Middle frontal gyrus (tissue), 1 donor: Measurements from ENCODE around the gene ADAM10.
"Not testable (repeated sequence)": the region's sequence is repeated elsewhere in the genome, so short reads cannot be mapped to it uniquely, and the experiment has no call there.

Experiments used
- DNase-seq: peaks from one replicate; pipeline ENCODE4 v3.0.0-alpha.2; 2015; ENCODE audit warnings: low spot score; ENCODE audit errors: extremely low spot score

ADAM10 gene

GRCh38 chr15:58749532-58750337 is at the start of gene ADAM10:
TSS of gene ADAM10 (minus strand) at chr15:58749707. CDS start at chr15:58749534, 173 bp downstream.
- peak; percentile 96 for DNase-seq

DNA sequence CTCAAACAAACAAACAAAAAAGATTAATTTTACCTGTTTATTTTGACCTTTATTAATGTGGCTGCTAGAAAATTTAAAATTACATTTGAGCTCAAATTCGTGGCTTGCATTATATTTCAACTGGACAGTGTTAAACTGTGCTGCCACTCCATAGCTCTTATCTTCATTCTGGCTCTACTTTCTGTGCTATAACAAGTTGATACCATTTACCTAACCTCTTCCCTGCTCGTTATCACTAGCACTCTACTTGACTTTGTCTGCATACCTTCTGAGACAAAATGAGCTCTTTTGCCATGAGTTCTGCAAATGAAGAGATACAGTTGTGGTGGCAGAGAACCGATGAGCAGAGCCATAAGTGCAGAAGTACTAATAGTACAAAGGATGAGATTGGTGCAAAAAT is 48.0 kb upstream of the ADAM10 start:
- no peak for DNase-seq

DNA sequence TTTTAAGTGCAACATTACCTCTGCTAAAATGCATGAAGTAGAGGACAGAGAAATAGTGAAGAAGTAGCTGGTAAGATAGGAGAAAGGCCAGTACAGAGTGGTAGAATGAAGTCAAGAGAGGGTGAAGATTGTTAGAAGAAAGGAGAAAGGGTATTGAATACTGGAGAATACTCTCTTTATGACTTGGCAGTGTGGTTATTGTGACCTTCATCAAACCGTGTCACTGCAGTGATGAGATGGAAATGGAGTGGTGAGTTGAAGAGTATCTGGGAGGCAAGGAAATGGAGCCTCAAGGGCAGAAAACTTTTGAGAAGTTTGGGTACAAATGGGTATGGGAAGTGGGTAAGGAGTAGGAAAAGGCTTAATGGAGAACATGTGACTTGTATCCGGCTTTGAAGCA is 46.3 kb upstream of the ADAM10 start:
- DNase-seq: no peak

DNA sequence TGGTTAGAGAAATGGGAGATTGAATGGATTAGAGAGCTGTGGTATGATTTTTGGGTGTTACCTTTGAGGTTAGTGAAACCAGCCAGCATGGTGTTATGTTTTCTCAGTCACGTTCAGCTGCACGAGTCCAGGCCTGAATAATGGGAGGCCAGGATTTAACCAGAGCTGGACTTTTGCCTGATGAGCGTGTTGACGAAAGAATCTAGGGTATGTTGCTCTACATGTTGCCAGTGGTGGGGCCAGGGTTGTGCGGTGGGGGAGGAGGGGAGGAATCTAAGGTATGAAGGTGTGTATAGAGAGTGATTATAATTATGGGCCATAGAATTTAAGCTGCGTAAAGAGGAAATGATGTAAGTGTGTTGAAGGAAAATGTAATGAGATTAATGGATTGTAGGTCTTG is 44.4 kb upstream of the ADAM10 start:
- DNase-seq: no peak

- no peak for DNase-seq
Observed at GRCh38 chr15:58788056-58788710, 38.7 kb upstream of the ADAM10 start.

DNA sequence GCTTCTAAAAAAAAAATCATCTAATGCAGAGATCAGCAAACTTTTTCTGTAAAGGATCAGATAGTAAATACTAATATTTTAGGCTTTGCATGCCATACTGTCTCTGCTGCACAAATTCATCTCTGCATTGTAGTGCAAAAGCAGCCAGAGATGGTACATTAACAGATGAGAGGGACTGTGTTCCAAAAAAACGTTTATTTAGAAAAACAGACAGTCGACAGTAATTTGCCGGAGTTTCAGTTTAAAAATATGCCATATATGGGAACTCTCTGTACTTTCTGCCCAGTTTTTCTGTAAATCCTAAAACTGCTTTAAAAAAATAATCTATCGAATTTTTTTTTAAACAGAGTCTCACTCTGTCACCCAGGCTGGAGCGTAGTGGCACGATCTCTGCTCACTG is 35.8 kb upstream of the ADAM10 start:
- DNase-seq: no peak

DNA sequence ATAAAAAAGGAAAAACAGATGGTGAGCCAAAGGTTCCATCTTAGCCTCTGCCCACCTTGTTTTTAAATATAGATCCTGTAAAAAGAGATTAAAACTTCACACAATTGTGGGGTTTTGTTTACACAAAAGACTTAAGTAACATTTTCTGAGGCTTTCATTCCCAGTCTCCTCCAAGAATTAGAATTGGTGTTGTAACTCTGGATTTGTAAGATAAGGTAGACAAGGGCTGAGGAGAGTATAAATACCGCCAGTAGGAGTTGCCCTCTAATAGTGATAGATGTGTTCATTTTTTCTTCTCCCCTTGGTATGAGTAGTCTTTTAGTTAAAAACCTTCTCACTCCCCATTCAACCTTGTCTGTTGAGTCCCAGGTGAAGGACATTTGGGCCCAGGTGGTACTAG is 30.0 kb upstream of the ADAM10 start:
- DNase-seq: no peak

GRCh38 chr15:58777107-58777506 is 27.6 kb upstream of the ADAM10 start:
- no peak for DNase-seq

DNA sequence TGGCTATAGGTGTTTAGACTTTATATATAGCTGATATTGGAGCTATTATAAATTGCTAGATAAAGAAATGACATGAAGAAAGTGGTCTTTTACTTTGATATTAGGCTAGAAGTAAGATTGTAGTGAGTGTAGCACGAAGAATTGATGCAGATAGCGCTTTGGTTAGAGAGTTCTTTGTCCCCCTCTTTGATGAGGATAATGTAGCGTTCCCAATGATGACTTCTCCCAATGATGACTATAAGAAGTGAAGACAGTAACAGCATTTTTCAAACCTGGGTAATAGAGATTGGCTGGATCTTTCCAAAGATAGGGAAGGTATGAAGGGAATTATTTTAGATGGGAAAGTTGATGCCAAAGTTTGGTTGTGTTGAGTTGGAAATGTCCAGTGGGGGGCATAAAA is 25.9 kb upstream of the ADAM10 start:
- DNase-seq: no peak

GRCh38 chr15:58773024-58773423 is 23.5 kb upstream of the ADAM10 start:
- no peak for DNase-seq

GRCh38 chr15:58771621-58772250 is 22.2 kb upstream of the ADAM10 start:
- DNase-seq: no peak

DNA sequence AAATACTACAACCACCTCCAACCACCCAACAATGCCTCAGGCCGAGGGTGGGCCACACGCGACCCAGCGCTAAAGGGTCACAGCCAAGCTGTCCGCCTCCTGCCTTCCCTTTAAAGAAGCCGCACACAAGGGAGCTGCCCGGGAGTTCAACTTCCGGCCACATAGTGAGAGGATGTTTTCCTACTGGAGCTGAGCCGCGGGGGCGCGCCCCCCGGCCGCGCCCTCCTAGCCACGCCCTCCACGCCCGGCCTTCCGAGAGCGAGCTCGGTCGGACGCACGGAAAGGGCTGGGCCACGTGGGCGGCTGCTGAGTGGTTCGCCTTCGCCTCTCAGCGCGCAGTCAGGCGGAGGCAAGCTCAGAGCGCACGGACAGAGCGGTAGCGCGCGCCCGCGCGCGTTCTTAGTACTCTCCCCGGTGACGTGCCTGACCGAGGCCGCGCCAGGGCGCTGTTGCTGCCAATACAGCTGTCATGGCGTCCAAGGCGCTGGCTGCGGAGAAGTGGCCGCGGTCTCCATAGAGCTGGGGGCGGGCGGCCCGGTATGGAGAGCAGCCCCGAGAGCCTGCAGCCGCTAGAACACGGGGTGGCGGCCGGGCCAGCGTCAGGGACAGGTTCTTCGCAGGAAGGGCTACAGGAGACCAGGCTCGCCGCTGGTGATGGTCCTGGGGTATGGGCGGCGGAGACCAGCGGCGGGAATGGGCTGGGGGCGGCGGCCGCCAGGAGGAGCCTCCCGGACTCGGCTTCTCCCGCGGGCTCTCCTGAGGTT is 21.5 kb upstream of the ADAM10 start, which contains the start of gene MINDY2:
TSS of gene MINDY2 (plus strand) at position 446 of the 764 bp plus-strand sequence. CDS start at position 540, 94 bp downstream.
- peak; percentile 99 for DNase-seq

- DNase-seq: no peak
Observed at GRCh38 chr15:58770519-58770856, 21.0 kb upstream of the ADAM10 start.

GRCh38 chr15:58768601-58769004 is 19.1 kb upstream of the ADAM10 start:
- not testable (repeated sequence) for DNase-seq

DNA sequence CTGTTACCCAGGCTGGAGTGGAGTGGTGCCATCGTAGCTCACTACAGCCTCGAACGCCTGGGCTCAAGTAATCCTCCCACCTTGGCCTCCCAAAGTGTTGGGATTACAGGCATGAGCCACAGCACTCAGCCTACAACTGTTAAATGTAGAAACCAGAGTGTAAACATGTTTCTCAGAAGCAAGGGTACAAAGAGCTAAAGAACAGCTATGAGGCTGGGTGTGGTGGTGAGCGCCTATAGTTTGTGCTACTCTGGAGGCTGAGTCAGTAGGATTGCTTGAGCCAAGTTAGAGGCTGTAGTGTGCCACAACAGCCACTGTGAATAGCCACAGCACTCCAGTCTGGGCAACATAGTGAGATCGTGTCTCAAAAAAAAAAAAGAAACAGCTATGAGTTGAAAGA is 16.8 kb upstream of the ADAM10 start:
- DNase-seq: no peak

GRCh38 chr15:58764468-58764867 is 15.0 kb upstream of the ADAM10 start:
- DNase-seq: no peak

DNA sequence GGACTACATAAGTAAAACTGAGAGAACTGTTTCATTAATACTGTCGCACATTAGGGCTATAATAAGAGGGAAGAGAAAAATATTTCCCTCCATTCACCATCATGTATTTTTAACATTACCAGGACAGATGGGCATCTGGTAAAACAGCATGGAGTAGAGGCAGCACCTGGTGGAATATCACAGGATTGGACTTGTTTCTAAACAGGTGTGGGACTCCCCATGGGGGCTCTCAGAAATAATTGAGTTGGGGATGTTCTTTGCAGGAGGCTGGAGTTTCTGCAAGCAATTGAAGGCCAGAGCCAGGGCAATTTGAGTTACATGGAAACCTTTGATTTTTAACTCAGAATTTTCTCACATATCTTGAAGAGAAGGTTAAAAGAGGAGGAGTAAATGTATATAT is 13.2 kb upstream of the ADAM10 start:
- DNase-seq: no peak

DNA sequence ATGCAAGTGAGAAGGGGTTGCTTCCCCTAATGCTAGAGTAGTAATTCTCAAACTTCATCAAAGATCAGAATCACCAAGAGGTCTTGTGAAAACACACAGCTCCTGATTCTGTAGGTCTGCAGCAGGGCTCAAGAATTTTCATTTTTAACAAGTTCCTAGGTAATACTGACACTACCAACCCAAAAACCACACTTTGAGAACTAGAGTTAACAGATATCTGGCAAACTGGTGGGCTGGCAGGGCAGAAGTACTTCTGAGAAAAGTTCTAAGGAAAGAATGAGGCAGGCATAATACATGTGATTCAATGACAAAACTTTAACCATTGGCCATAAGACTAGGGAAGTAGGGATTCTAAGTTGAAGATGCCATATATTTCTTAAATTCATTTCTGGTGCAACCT is 12.8 kb upstream of the ADAM10 start:
- no peak for DNase-seq

DNA sequence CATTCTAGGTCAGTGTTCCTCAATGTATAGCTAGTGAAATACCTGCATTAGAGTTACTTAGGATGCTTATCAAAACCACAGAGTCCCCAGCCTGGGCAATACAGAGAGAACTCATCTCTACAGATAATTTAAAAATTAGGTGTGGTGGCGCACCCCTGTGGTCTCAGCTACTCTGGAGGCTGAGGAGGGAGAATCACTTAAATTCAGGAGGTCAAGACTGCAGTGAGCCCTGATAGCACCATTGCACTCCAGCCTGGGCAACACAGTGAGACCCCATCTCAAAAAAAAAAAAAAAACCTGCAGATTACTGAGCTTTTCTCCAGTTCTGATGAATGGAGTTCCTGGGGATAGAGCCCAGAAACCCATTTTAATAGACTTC is 11.5 kb upstream of the ADAM10 start:
- DNase-seq: no peak

- no peak for DNase-seq
Observed at GRCh38 chr15:58760385-58761009, 11.0 kb upstream of the ADAM10 start.

GRCh38 chr15:58758141-58758540 is 8.6 kb upstream of the ADAM10 start:
- no peak for DNase-seq
